HTR-8/SVneo (cell line): ENCODE measurements around the gene PGLYRP4.
"Not testable (repeated sequence)": the region's sequence is repeated elsewhere in the genome, so short reads cannot be mapped to it uniquely, and the experiment has no call there.

Experiments
- DNase-seq: peaks from one replicate; pipeline ENCODE4 v3.0.0; 2011; ENCODE audit warnings: low spot score, mixed read lengths; ENCODE audit not compliant: insufficient read length
- FAIRE-seq: peaks from 2 replicates; lab custom pipeline; 2011; peaks lifted over from hg19 to GRCh38; lab: Jason Lieb, UNC

PGLYRP4 gene

GRCh38 chr1:153357853-153358690, 9.4 kb upstream of the PGLYRP4 start, which contains the start of gene S100A9:
S100A9 (plus strand) TSS chr1:153357854; CDS start chr1:153358284, 430 bp downstream.
- DNase-seq: no peak
- no peak for FAIRE-seq

DNA sequence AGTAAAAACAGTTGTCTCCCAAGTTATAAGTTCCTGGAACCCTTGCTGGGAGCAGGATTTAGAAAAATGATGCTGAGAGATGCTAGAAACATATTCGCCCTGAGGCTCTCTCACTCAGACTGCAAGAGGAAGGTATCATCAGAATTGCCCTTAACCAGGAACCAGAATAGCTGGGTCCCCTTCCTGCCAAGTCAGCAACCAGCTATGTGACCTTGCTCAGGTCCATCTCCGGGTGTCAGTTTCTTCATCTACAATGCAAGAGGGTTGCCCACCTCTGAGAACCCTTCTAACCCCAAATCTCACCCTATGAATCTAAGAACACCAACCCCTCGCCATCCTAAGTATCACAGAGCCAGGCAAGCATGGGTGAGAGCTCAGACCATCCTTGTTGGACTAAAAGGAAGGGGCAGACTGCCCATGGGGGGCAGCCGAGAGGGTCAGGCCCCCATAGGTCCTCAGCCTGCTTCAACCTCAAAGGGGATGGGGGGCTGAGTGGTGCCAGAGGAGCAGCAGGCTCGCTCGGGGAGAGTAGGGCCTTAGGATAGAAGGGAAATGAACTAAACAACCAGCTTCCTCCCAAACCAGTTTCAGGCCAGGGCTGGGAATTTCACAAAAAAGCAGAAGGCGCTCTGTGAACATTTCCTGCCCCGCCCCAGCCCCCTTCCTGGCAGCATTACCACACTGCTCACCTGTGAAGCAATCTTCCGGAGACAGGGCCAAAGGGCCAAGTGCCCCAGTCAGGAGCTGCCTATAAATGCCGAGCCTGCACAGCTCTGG, 8.6 kb upstream of the PGLYRP4 start:
- FAIRE-seq (no peak), DNase-seq (no peak)

DNA sequence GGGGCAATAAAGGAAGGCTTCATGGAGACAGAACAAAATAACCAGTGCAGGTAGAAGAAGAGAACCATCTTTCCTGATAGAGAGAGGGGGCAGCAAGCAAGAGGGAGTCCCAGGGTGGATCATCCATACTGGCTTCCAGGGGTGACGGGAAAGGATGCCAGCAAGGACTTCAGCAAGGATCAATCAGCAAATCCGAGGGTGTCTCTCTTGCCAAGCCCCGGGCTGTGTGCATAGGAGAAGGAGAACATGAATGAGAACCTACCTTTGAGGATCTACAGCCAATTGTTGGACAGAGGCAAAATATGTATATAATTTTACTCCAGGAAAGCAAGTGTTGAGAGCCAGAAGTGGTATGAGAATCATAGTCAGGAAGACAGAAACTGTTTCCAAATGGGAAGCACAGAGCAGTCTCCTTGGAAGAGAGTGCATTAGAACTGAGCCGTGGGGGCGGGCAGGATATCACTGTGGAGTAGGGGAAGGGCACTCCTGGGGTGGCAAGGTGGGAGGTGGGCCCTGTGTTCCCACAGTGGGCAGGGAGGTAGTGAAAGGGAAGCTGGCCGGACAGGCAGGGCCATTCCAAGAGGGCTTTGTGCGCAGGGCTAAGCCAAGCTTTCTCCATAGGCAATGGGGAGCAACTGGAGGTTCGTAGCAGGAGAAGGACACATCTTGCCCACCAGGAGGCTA, 7.9 kb upstream of the PGLYRP4 start:
- FAIRE-seq: no peak
- DNase-seq: no peak

GRCh38 chr1:153355445-153356071, 6.9 kb upstream of the PGLYRP4 start:
- DNase-seq: peak; percentile 37
- no peak for FAIRE-seq

DNA sequence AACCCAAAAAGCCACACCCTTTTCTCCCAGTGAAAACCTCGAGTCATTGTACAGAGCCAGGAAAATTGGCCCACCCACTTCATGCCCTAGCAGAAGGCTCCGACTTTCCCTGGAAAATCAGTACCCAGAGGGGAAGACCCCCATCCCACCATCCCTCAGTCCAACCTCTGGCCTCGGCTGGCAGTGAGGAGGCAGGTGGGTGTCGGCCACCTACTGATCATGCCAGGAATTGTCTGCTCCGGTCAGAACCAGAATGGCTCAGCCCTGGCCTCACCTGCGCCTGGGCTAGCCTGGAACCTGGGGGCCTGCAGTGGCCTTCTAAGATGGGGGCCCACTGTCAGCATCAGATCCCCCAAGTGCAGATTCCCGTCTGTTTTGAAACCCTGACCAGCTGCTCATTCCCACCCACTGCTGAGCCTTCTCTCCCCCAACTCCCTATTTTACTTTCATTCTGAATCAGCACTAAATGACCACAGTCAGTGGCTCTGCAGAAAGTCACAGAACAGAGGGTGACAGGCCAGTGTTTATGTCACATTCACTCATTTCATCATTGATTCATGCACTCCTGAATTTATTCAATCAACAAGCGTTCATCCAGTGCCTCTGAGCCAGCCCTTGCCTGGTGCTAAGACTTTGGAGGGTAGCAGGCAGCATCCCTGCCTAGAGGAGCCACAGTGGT, 6.0 kb upstream of the PGLYRP4 start:
- no peak for FAIRE-seq
- no peak for DNase-seq

GRCh38 chr1:153353226-153353947, 4.7 kb upstream of the PGLYRP4 start:
- FAIRE-seq (no peak), DNase-seq (peak; percentile 48)

- DNase-seq (peak; percentile 70), FAIRE-seq (no peak)
These were observed 3.9 kb upstream of the PGLYRP4 start for GRCh38 chr1:153352523-153352922.

DNA sequence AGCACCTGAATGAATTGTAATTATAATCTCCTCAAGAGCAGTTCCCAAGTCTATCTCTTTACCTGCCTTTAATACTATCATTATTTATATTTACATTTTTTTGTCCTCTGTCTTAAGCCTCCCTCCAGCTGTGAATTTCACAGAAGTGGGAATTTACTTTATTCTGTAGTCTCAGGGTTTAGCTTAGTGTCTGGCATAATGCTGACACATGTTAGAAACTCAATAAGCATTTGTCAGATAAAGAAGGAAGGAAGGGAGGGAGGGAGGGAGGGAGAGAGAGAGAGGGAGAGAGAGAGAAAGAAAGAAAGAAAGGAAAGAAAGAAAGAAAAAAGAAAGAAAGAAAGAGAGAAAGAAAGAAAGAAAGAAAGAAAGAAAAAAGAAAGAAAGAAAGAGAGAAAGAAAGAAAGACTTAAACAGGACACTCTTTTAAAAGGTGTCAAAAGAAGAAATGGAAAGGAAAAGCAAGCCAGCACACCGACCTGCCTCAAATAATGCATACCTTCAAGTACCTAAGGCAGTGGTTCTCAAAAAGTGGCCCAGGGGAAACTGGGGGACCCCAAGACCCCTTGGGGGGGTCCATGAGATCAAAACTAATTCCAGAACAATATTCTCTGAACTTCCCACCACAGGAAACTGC, 1.8 kb upstream of the PGLYRP4 start:
- FAIRE-seq (no peak), DNase-seq (no peak)

GRCh38 chr1:153349363-153350320, 1.0 kb upstream of the PGLYRP4 start:
- DNase-seq (no peak), FAIRE-seq (no peak)

GRCh38 chr1:153347856-153348255, 785 bp downstream of the PGLYRP4 start:
- DNase-seq (no peak), FAIRE-seq (no peak)

DNA sequence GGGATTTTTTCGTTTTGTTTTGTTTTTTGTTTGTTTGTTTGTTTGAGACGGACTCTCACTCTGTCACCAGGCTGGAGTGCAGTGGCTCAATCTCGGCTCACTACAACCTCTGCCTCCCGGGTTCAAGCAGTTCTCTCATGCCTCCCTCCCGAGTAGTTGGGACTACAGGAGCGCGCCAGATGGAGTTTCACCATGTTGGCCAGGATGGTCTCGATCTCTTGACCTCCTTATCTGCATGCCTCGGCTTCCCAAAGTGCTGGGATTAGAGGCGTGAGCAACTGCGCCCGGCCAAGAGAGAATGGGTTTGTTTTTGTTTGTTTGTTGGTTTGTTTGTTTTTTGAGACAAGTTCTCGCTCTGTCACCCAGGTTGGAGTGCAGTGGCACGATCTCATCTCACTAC, 1.6 kb downstream of the PGLYRP4 start:
- not testable (repeated sequence) for DNase-seq, FAIRE-seq

DNA sequence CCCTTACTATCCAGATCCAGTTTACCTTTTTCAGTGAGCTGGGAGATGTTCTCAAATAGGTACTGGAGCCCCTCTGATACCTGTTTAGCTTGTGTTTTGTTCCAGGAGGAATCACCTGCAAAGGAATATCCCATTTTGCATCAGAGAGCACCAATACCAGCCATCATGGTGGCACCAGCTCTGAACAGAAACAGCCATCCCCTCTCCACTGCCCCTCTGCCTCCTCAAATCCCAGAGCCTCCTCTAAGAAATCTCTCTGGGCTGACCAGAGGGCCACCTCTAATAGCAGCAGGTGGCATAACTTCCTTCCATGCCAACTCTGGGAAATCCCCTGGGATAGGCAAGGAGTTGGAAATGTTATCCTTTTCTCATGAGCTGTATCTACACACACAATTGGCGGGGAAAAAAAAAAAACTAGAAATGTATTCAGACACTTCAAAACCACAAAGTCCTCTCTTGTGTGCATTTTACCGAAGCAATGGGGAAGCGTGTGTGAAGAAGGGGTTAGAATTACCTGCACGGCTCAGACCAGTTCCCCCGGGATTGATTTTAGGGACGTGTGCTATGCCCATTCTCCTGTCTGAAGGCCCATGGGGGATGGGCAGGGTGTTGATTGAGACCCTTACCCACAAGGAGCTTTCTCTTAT, 2.4 kb downstream of the PGLYRP4 start:
- no peak for DNase-seq
- no peak for FAIRE-seq

- FAIRE-seq: no peak
These were observed 3.2 kb downstream of the PGLYRP4 start for GRCh38 chr1:153345187-153346076.

DNA sequence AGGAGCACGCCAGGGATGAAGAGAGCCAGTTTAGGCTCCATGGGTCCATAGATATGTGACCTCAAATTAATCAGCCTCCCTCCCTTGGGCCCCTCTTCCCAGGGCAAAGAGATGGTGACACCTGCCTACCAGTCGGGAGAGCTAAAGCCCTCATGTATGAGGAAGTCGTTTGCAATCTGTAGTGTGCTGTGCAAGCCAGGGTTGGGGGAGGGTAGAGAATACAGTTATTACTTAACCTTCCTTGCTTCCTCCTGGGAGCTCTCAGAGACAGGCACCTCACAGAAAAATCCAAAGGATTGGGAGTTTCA, 4.0 kb downstream of the PGLYRP4 start:
- DNase-seq: no peak
- no peak for FAIRE-seq

More at GRCh38 chr1:153345187-153346076, 3.2 kb downstream of the PGLYRP4 start:
- no peak for DNase-seq

GRCh38 chr1:153343811-153344717, 4.6 kb downstream of the PGLYRP4 start:
- no peak for FAIRE-seq
- DNase-seq: no peak
